H1 (cell line): ENCODE results near the gene CLN6. TPM values are rescaled to one million over a fixed set of nuclear protein-coding genes. Genes with fewer than 3 reads are reported as not detected.
A peak's percentile ranks its signal among the peaks of the same experiment; 100 is the strongest.

ENCODE experiments used
- CTCF ChIA-PET: fragments of 300-600 bp; sonication (Branson Sonifier 250); formaldehyde crosslinking; loops from one replicate; lab custom pipeline; 2021; ENCODE audit not compliant: partially characterized antibody; lab: Charles Lee
- POLR2A ChIA-PET: fragments of 300-600 bp; sonication (Branson Sonifier 250); formaldehyde crosslinking; loops from one replicate; lab custom pipeline; 2021; ENCODE audit warnings: inconsistent platforms; ENCODE audit not compliant: partially characterized antibody; lab: Charles Lee
- DNase-seq, 2 experiments: peaks; one replicate each; pipeline versions ENCODE4 v3.0.0 to v3.0.0-alpha.2; 2010 to 2022; ENCODE audit warnings: low spot score in 2 of 2, low read depth in 1 of 2, mixed read lengths in 1 of 2
- FAIRE-seq: peaks from 2 replicates; lab custom pipeline; 2011; peaks lifted over from hg19 to GRCh38; lab: Jason Lieb, UNC
- H2AFZ ChIP-seq: 2 replicates; pipeline ENCODE4 v1.8.1; 2012; ENCODE audit warnings: low read length, inconsistent platforms
- H2AK5ac ChIP-seq: 2 replicates; pipeline ENCODE4 v1.6.1; 2013; ENCODE audit warnings: low read depth, low read length
- H2BK120ac ChIP-seq: replicated peaks from 2 replicates; pipeline ENCODE3; 2013; ENCODE audit warnings: low read depth, low read length, inconsistent platforms
- H2BK12ac ChIP-seq: 2 replicates; pipeline ENCODE4 v1.6.1; 2013; ENCODE audit warnings: low read depth, low read length
- H2BK15ac ChIP-seq: 2 replicates; pipeline ENCODE4 v1.6.1; 2013; ENCODE audit warnings: low read length
- H2BK20ac ChIP-seq: 2 replicates; pipeline ENCODE4 v1.6.1; 2013; ENCODE audit warnings: low read length
- H2BK5ac ChIP-seq: 2 replicates; pipeline ENCODE4 v1.6.1; 2013; ENCODE audit warnings: low read depth, low read length
- H3K14ac ChIP-seq: 2 replicates; pipeline ENCODE4 v1.6.1; 2013; ENCODE audit warnings: inconsistent platforms; ENCODE audit not compliant: insufficient read length
- H3K18ac ChIP-seq: 2 replicates; pipeline ENCODE4 v1.6.1; 2013; ENCODE audit warnings: low read length; ENCODE audit errors: extremely low read depth
- H3K23ac ChIP-seq: 2 replicates; pipeline ENCODE4 v1.6.1; 2013; ENCODE audit warnings: inconsistent platforms; ENCODE audit not compliant: insufficient read length
- H3K23me2 ChIP-seq: 2 replicates; pipeline ENCODE4 v1.6.1; 2013; ENCODE audit warnings: low read depth, low read length
- H3K27ac ChIP-seq: 2 replicates; pipeline ENCODE4 v1.6.1; 2011; ENCODE audit warnings: low read depth, low read length, inconsistent platforms
- H3K27me3 ChIP-seq, 4 experiments: replicated peaks in 1 of 4; 1 replicate in 1 of 4; 2 replicates in 3 of 4; pipeline versions ENCODE4 v1.6.1 to v1.8.1; 2011 to 2013; ENCODE audit warnings: low read length in 3 of 4, mild to moderate bottlenecking in 3 of 4, inconsistent platforms in 2 of 4, mixed read lengths in 2 of 4, moderate library complexity in 1 of 4; ENCODE audit not compliant: control insufficient read depth in 3 of 4, insufficient read depth in 3 of 4; ENCODE audit errors: extremely low read depth in 1 of 4
- H3K36me3 ChIP-seq, 4 experiments: 2 replicates each; pipeline versions ENCODE4 v1.6.1 to v1.8.1; 2011 to 2013; ENCODE audit warnings: mild to moderate bottlenecking in 4 of 4, low read length in 3 of 4, moderate library complexity in 2 of 4, control low read depth in 1 of 4, inconsistent platforms in 1 of 4; ENCODE audit not compliant: insufficient read depth in 4 of 4, control insufficient read depth in 2 of 4
- H3K4ac ChIP-seq: replicated peaks from 2 replicates; pipeline ENCODE3; 2013; ENCODE audit warnings: low read length, low read depth, mixed read lengths, inconsistent platforms; ENCODE audit not compliant: insufficient read length
- H3K4me1 ChIP-seq, 4 experiments: replicated peaks in 1 of 4; 1 replicate in 1 of 4; 2 replicates in 3 of 4; pipeline versions ENCODE4 v1.6.1 to v1.8.1; 2011 to 2013; ENCODE audit warnings: low read length in 3 of 4, inconsistent platforms in 2 of 4, mixed read lengths in 1 of 4; ENCODE audit not compliant: insufficient read depth in 4 of 4, control insufficient read depth in 3 of 4
- H3K4me2 ChIP-seq, 2 experiments: 2 replicates each; pipeline versions ENCODE4 v1.6.1 to v1.8.1; 2011 to 2013; ENCODE audit warnings: low read depth in 2 of 2, low read length in 2 of 2, control low read depth in 1 of 2, inconsistent platforms in 1 of 2, mild to moderate bottlenecking in 1 of 2; ENCODE audit not compliant: insufficient read depth in 1 of 2
- H3K4me3 ChIP-seq, 4 experiments: fragments of 200-600, 300-600 bp in 1 of 4; sonication (generic), shearing (Covaris generic), sonication (Bioruptor Twin) in 1 of 4; 2 replicates each; pipeline versions ENCODE4 v1.5.1 to v1.8.1; 2011 to 2016; ENCODE audit warnings: low read length in 4 of 4, low read depth in 3 of 4, control low read depth in 2 of 4, inconsistent platforms in 2 of 4, mild to moderate bottlenecking in 2 of 4, mixed read lengths in 1 of 4, moderate library complexity in 1 of 4; ENCODE audit not compliant: insufficient read depth in 2 of 4; ENCODE audit errors: extremely low read depth in 1 of 4
- H3K56ac ChIP-seq: replicated peaks from 2 replicates; pipeline ENCODE3; 2013; ENCODE audit warnings: low read depth, mild to moderate bottlenecking, mixed read lengths, low read length, inconsistent platforms; ENCODE audit not compliant: insufficient read length
- H3K79me1 ChIP-seq: 2 replicates; pipeline ENCODE4 v1.6.1; 2013; ENCODE audit warnings: low read depth, low read length, control low read depth
- H3K79me2 ChIP-seq, 2 experiments: 2 replicates each; pipeline versions ENCODE4 v1.6.1 to v1.8.1; 2012 to 2013; ENCODE audit warnings: low read length in 2 of 2, mild to moderate bottlenecking in 2 of 2, inconsistent platforms in 1 of 2; ENCODE audit not compliant: insufficient read depth in 2 of 2, control insufficient read depth in 1 of 2
- H3K9ac ChIP-seq, 4 experiments: replicated peaks in 1 of 4; 1 replicate in 1 of 4; 2 replicates in 3 of 4; pipeline versions ENCODE4 v1.6.1 to v1.8.1; 2011 to 2013; ENCODE audit warnings: low read depth in 3 of 4, low read length in 3 of 4, control low read depth in 2 of 4, mild to moderate bottlenecking in 2 of 4, moderate library complexity in 2 of 4, inconsistent platforms in 1 of 4; ENCODE audit errors: extremely low read depth in 1 of 4
- H3K9me3 ChIP-seq, 2 experiments: 2 replicates each; pipeline versions ENCODE4 v1.6.1 to v1.8.1; 2012 to 2013; ENCODE audit warnings: mild to moderate bottlenecking in 2 of 2, moderate library complexity in 2 of 2, control low read depth in 1 of 2, inconsistent platforms in 1 of 2, low read depth in 1 of 2, low read length in 1 of 2, mixed read lengths in 1 of 2; ENCODE audit not compliant: insufficient read depth in 2 of 2
- H4K20me1 ChIP-seq, 2 experiments: replicated peaks in 1 of 2; 2 replicates each; pipeline versions ENCODE3 to v1.8.1; 2011 to 2013; ENCODE audit warnings: inconsistent platforms in 2 of 2, low read length in 2 of 2, mild to moderate bottlenecking in 1 of 2; ENCODE audit not compliant: insufficient read depth in 2 of 2, control insufficient read depth in 1 of 2
- H4K5ac ChIP-seq: 2 replicates; pipeline ENCODE4 v1.6.1; 2013; ENCODE audit warnings: low read length, low read depth, mixed read lengths, inconsistent platforms; ENCODE audit not compliant: insufficient read length
- H4K8ac ChIP-seq: 2 replicates; pipeline ENCODE4 v1.8.0; 2013; ENCODE audit warnings: mild to moderate bottlenecking, moderate library complexity, low read length, inconsistent platforms; ENCODE audit not compliant: insufficient read depth; ENCODE audit errors: extremely low read depth
- H4K91ac ChIP-seq: replicated peaks from 2 replicates; pipeline ENCODE3; 2013; ENCODE audit warnings: low read length, mixed read lengths, inconsistent platforms; ENCODE audit not compliant: insufficient read length
- ATF3 ChIP-seq: IDR thresholded peaks from 2 replicates; pipeline ENCODE4 v1.6.1; 2011; ENCODE audit warnings: low read depth, mild to moderate bottlenecking, low read length; ENCODE audit not compliant: insufficient read depth
- KDM4A ChIP-seq: IDR thresholded peaks from one replicate; pipeline ENCODE4 v1.7.1; 2012; ENCODE audit warnings: low read depth, mild to moderate bottlenecking, moderate library complexity, low read length, inconsistent platforms; ENCODE audit not compliant: severe bottlenecking
- MAFK ChIP-seq: IDR thresholded peaks from 2 replicates; pipeline ENCODE4 v1.6.1; 2012; ENCODE audit warnings: low read depth, mild to moderate bottlenecking, improper control_type of control experiment, low read length
- POLR2AphosphoS5 ChIP-seq: IDR thresholded peaks from 2 replicates; pipeline ENCODE4 v1.6.1; 2011; ENCODE audit warnings: low read depth, low read length
- SIX5 ChIP-seq: IDR thresholded peaks from 2 replicates; pipeline ENCODE4 v1.6.1; 2011; ENCODE audit warnings: mild to moderate bottlenecking, low read depth, low read length
- USF2 ChIP-seq: IDR thresholded peaks from 2 replicates; pipeline ENCODE4 v1.6.1; 2011; ENCODE audit warnings: low read length, improper control_type of control experiment
- WGBS, 2 experiments: shearing (Covaris generic) in 1 of 2; methylation state at CpG; one replicate each; pipeline versions ENCODE4 v1.1.6 to v1.1.7; 2013 to 2015; ENCODE audit warnings: low lambda C conversion rate in 2 of 2, mixed read lengths in 2 of 2, inconsistent platforms in 1 of 2, low coverage in 1 of 2, missing lambda C conversion rate in 1 of 2; ENCODE audit not compliant: insufficient replicate concordance in 2 of 2, insufficient coverage in 1 of 2, insufficient read length in 1 of 2; ENCODE audit errors: extremely low coverage in 1 of 2, missing lambda C conversion rate in 1 of 2; 5-methylcytosine and 5-hydroxymethylcytosine counted together
- long read RNA-seq, 2 experiments: library from RNA in 1 of 2; library from capped mRNA in 1 of 2; stranded (forward); transcript quantifications; one replicate each; pipeline ENCODE4 v2.0.0, GENCODE V29; 2021; ENCODE audit warnings: inconsistent platforms in 1 of 2
- polyA minus RNA-seq, 3 experiments: library from RNA; depleted of rRNA, polyadenylated mRNA; stranded (reverse); fragments of >200 nt; gene quantifications; 1 replicate in 2 of 3; 2 replicates in 1 of 3; pipeline ENCODE4 v1.2.3, GENCODE V29; 2011
- polyA plus RNA-seq, 7 experiments: library from polyadenylated mRNA; depleted of rRNA in 3 of 7; stranded (reverse) in 5 of 7; unstranded in 2 of 7; fragments of >200 nt in 5 of 7; fragments of 200-250 nt in 2 of 7; gene quantifications; 1 replicate in 5 of 7; 2 replicates in 1 of 7; 4 replicates in 1 of 7; pipeline versions ENCODE4 v1.2.1 to v1.2.3, GENCODE V29; 2011 to 2013; ENCODE audit warnings: missing spikeins in 2 of 7, mixed read lengths in 2 of 7
- total RNA-seq: library from RNA; stranded (reverse); fragmentation: NEBNext Ultra II Directional; extraction: Animal tissue kit (Norgen Biotek cat#: 25700); gene quantifications from 2 replicates; pipeline ENCODE4 v1.2.1, GENCODE V29; 2021

The CLN6 gene
- 60.0 and 62.3 TPM in 2 replicates for total RNA-seq
- 137 and 140 TPM in 2 replicates for polyA plus RNA-seq (2011; rRNA removed)
- polyA plus RNA-seq (2011; cell fraction: cytosol; rRNA removed), result 83.3 TPM
- polyA plus RNA-seq (2011; cell fraction: nucleus; rRNA removed), result 151 TPM
- polyA plus RNA-seq (2012, experiment 1 of 2), result 40.9 to 66.3 TPM (median 64.6 TPM) in 4 replicates
- 62.3 TPM for polyA plus RNA-seq (2012, experiment 2 of 2)
- 62.0 TPM for polyA plus RNA-seq (2013, experiment 1 of 2)
- polyA plus RNA-seq (2013, experiment 2 of 2), result 74.5 TPM
- polyA minus RNA-seq (2011; rRNA and poly(A)+ RNA removed), result 182 and 205 TPM in 2 replicates
- 53.9 TPM for polyA minus RNA-seq (2011; cell fraction: cytosol; rRNA and poly(A)+ RNA removed)
- polyA minus RNA-seq (2011; cell fraction: nucleus; rRNA and poly(A)+ RNA removed), result 87.0 TPM
- long read RNA-seq, experiment 1, transcript CLN6-201 (7 exons, 2,243 nt), result major isoform, 22 of 33 reads
- long read RNA-seq, experiment 1, partial matches to known transcripts, result 4 of 33 reads
- long read RNA-seq, experiment 1, other reads (novel, unspliced or antisense), result 5 of 33 reads
- long read RNA-seq, experiment 2, partial matches to known transcripts, result 0 of 1 reads
- long read RNA-seq, experiment 2, other reads (novel, unspliced or antisense), result 0 of 1 reads

GRCh38 chr15:68229386-68230156 lies at the start of gene CLN6:
Gene CLN6, minus strand, starts transcription at chr15:68229728. Its CDS starts 144 bp downstream, at chr15:68229584.
- peaks cover 7 to 17% (median 11%) of the 10 kb centered on the region in 4 experiments for H3K4me1 ChIP-seq
- H3K79me2 ChIP-seq, result peaks cover 19 to 44% of the 10 kb centered on the region in 2 experiments
- H4K20me1 ChIP-seq, result peaks cover 4 to 7% of the 10 kb centered on the region in 2 experiments
- DNase-seq, result peak in 1 of 2 experiments; percentile 88
- H4K91ac ChIP-seq, result peak within 1 kb of the TSS; percentile 35
- H4K5ac ChIP-seq, result peak within 1 kb of the TSS; percentile 84
- H3K79me1 ChIP-seq, result peaks cover 19% of the 10 kb centered on the region
- peaks cover 13% of the 10 kb centered on the region for H3K23me2 ChIP-seq
- no peaks in the 10 kb centered on the region for H3K9me3 ChIP-seq
- H2BK120ac ChIP-seq, result peak within 1 kb of the TSS; percentile 76
- H3K4ac ChIP-seq, result peak within 1 kb of the TSS; percentile 75
- H3K9ac ChIP-seq, result peak within 1 kb of the TSS; percentile 92 to 100 (median 95)
- H3K27ac ChIP-seq, result peak within 1 kb of the TSS; percentile 90
- H3K56ac ChIP-seq, result peak within 1 kb of the TSS; percentile 44
- POLR2A ChIA-PET, result interaction anchor here (0.5 to 4.6 kb wide), 20 partner anchors 12 to 401 kb away, joined by 3 to 38 read pairs (median 4); partner anchors contain the start of genes CALML4 and FEM1B
- CTCF ChIA-PET, result interaction anchor here (1.4 to 6.3 kb wide), 6 partner anchors 11 to 86 kb away, joined by 3 to 26 read pairs (median 14); no protein-coding TSS in a partner anchor
- no peak within 1 kb of the TSS; the same call in 1 of the 2 replicates for H2BK12ac ChIP-seq
- WGBS, 2 experiments, result 3% methylated on average over 32 of the region's 82 CpGs; no CpG with 5 or more reads in 1 of the 2 experiments
- peak within 1 kb of the TSS; percentile 98 for H4K8ac ChIP-seq
- FAIRE-seq, result no peak
- H3K18ac ChIP-seq, result peak within 1 kb of the TSS; percentile 97
- H2AFZ ChIP-seq, result peak within 1 kb of the TSS; percentile 43; the same call in 1 of the 2 replicates
- peak within 1 kb of the TSS; percentile 94; the same call in 1 of the 2 replicates for H2BK15ac ChIP-seq
- H3K14ac ChIP-seq, result no peak within 1 kb of the TSS
- H3K27me3 ChIP-seq, result peaks cover 0 to 2% (median 0%) of the 10 kb centered on the region in 4 experiments; a peak in 1 of 7 replicates
- H3K36me3 ChIP-seq, result no peaks in the 10 kb centered on the region
- no peak within 1 kb of the TSS for H3K23ac ChIP-seq
- H2AK5ac ChIP-seq, result no peak within 1 kb of the TSS
- peak within 1 kb of the TSS; percentile 97 to 99 for H3K4me2 ChIP-seq
- H3K4me3 ChIP-seq, result peak within 1 kb of the TSS; percentile 51 to 92 (median 78)
- H2BK5ac ChIP-seq, result peak within 1 kb of the TSS; percentile 79; the same call in 1 of the 2 replicates
- no peak within 1 kb of the TSS for H2BK20ac ChIP-seq
- TF ChIP-seq MAFK (no peak), POLR2AphosphoS5 (0 out of 2 replicates have a peak, but pooled peaks have one; percentile 68), SIX5 (no peak), ATF3 (0 out of 2 replicates have a peak, but pooled peaks have one; percentile 5), USF2 (peak; percentile 78), KDM4A (peak; percentile 86)
